22Rv1 (cell line): ENCODE results near the gene NUTM1.

ENCODE experiments used
- CTCF ChIP-seq: fragments of 450-650 bp; IDR thresholded peaks from 2 replicates; pipeline ENCODE4 v1.5.1; 2017; ENCODE audit warnings: mild to moderate bottlenecking
- ZFX ChIP-seq: fragments of 450-650 bp; IDR thresholded peaks from 2 replicates; pipeline ENCODE4 v1.6.1; 2017; ENCODE audit warnings: antibody characterized with exemption, borderline replicate concordance

GRCh38 chr15:34336231-34336990 is 6.7 kb upstream of the NUTM1 start:
- TF ChIP-seq CTCF: no peak
- no peak for TF ChIP-seq ZFX
